Stimulated activated CD4-positive, alpha-beta T cell treated with anti-CD3 and anti-CD28 coated beads, TNF-alpha, amount 100 ng/mL, for 24 hours (primary cell): ENCODE data around the gene CPSF4L.
"Not testable (repeated sequence)": the region's sequence is repeated elsewhere in the genome, so short reads cannot be mapped to it uniquely, and the experiment has no call there.

ENCODE experiments used
- DNase-seq, 3 experiments: peaks; one replicate each; pipeline ENCODE4 v3.0.0-alpha.2; 2020; ENCODE audit warnings: low read depth in 3 of 3

CPSF4L gene

DNA sequence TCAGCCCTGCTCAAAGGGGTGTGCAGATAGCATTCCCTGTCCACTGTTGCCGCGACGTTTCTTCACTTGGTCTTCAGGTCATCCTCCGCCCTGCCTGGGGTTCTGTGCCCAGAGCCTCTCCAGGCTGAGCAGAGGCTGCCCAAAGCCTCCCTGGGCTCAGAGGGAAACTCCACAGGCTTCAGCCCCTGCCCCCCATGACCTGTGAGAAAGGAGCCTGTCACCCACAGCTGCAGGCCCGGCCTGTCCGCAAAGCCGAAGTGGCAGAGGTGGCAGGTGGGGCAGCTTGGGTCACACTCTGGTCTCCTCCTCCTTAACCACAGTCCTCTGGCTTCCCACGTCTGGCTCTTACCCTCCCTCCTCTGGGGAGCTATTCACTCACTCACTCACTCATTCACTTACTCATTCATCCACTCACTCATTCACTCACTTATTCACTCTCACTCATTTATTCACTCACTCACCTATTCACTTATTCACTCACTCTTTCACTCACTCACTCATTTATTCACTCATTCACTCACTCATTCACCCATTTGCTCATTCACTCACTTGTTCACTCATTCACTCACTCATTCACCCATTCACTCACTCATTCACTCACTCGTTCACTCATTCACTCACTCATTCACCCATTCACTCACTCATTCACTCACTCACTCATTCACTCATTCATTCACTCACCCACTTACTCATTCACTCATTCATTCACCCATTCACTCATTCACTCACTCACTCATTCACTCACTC is 7.1 kb upstream of the CPSF4L start:
- DNase-seq, result no peak

DNA sequence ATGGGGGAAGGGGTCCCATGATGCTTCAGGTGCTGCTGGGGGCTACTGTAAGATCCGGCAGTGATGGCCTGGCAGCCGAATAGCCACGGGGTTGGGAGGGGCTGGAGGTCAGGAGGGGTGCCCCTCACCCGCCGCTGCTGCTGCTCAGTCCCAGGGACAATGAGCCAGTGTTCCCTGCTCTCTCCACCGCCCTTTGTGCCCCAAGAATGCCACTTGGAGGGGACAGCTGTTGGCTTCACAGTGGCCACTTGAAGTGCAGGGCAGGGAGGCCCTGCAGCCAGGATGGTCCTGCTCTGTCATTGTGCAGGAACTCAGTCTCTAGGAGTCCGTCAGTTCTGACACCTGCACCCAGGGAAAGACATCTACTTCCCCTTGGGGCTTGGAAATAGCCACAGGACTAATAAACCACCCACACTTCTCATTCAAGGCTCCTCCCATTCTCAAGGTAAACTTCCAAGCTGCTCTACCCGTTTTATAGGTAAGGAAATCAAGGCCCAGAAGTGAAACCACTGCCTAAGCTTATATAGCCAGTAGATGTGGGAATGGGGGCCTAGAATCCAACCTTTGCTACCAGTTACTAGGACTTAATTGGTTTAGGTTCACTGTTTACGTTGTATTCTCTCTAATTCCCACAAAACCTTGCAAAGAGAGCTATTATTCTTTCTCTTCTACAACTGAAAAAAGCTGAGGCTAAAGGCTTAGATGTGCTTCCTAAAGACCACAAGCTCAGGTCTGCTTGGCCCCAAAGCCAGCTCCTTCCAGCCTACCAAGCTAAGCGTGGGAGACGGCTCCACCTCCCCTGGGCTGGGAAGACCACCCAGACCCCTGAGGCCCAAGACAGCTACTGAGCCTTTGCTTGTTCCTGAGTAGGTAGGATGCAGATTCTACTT is 6.2 kb upstream of the CPSF4L start:
- no peak for DNase-seq

DNA sequence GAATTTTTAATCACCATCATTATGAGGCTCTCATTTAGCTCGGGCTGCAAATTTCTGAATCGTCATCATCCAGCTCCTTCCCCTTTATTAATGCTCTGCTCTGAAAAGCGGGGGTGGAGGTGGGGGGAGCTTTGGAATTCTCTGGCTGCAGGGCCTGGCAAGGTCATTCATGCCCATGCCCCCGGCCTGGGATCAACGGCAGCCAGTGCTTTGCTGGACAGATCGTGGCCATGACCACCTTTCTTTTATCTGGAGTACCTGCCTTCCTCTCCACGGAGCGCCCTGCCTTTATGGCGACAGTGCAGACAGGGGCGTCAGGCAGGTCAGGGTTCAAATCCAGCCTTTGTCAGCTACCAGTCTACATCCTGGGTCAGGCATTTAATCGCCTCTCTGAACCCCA is 5.1 kb upstream of the CPSF4L start:
- no peak for DNase-seq

DNA sequence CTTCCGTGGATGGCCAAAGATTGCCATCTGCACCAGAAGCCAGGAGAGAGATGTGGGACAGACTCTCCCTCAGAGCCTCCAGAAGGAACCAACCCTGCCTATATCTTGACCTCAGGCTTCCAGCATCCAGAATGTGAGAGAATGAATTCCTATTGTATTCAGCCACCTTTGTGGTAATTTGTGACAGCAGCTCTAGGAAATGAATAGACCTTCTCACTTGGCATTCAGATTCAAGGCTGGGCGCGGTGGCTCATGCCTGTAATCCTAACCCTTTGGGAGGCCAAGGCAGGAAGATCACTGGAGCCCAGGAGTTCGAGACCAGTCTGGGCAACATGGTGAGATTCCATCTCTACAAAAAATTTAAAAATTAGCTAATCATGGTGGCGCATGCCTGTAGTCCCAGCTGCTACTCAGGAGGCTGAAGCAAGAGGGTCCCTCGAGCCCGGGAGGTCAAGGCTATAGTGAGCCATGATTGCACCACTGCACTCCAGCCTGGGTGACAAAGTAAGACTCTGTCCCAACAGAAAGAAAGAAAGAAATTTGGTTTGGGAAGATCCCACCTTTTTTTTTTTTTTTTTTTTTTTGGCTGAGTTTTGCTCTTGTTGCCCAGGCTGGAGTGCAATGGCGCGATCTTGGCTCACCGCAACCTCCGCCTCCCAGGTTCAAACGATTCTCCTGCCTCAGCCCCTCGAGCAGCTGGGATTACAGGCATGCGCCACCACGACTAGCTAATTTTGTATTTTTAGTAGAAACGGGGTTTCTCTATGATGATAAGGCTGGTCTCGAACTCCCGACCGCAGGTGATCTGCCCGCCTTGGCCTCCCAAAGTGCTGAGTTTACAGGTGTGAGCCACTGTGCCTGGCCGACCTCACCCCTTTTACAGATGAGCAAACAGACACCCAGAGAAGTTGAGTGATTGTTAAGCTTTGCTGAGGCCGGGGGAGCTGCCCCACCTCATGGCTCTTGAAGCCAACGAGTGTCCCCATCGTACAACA is 4.3 kb upstream of the CPSF4L start:
- DNase-seq, result no peak

- not testable (repeated sequence) for DNase-seq
Measured at GRCh38 chr17:73264448-73264847, 2.8 kb upstream of the CPSF4L start.

DNA sequence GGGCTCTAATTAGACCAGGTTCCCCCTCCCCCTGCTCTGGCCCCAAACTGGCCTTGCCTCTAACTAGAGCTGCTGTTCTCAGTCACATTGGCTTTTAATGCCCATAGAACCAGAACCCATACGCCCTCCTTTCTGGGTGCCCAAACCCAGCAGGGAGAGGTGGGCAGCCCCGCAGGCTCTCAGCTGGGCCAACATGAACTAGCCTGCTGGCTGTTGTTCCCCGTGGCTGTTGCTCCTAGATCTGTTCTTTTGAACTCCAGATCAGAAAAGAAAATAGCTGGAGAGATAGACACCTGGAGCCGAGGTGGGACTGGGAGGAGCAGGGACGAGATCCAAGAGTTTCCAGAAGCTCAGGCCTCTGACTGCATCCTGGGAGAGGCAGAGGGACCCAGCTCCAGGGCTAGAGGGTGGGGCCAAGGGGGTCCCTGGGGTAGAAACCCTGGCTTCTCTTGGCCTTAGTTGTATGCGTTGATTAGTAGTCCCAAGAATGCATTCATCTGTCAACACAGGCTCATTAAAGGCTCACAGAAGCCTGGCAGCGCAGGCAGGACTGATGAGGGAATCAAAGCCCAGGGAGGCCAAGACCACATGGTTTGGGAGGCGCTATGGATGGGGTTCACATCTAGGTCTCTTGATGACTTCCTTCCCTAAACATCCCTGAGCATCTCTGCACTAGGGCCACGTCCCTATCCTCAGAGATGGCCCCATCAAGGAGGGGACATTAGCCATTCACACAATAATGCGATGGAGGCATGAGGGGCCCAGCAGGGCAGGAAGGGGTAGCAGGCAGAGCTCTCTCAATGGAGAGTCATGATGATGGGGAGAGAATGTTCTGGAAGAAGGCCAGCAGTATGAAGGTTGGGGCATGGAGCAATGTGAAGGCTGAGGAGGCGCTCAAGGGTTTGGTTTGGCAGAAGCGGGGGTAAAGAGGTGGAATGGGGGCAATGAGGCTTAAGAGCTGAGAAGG is 1.3 kb upstream of the CPSF4L start:
- DNase-seq, result no peak

DNA sequence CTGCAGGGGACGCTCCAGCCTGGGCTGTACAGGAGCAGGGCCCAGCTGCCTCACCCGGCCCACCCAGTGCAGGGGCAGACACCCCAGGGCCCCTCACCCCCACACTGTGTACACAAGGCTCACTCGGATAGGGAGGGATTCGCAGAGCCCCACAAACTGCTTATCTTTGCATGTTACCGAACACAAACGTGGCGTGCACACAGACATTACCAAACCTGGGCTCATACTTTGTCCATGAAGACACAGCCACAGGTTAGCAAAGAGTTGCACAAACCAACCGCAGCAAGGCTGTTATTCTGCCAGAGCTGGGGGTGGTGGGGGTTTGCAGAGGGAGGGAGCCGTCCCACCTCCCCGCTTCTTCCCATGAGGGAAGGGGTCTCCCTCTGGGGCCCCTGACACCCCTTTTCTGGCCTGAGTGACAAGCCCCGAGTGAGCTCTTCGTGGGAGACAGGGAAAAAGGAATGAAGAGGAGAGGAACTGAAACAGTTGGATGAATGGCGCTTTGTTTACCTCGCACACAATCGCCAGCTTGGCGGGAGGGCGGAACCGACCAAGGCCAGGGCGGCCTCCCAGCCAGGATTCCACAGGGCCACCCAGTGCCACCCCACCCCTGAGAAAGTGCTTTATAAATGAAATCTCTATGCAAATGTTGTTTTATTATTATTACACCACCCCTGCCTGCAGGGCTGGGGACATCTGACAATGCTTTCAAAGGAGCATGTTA is 434 bp upstream of the CPSF4L start:
- DNase-seq, result no peak

DNA sequence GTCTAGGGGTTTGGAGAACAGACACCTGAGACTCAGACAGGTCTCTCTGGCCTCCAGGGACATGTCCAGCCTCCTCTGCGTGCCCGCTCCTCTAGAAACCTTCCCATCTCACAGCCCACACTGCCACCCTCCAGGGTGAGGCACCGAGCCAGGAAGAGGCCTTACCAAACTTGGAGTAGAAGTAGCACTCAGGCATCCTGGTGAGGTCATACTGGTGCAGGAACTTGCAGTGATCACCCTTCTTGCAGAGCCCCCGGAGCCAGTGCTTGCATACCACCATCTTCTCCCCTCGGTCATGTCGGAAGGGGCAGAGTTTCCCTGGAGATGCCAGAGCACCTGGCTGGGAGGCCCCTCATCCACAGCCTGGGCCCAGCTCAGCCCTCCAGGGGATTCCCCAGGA is 4.2 kb downstream of the CPSF4L start:
- no peak for DNase-seq

DNA sequence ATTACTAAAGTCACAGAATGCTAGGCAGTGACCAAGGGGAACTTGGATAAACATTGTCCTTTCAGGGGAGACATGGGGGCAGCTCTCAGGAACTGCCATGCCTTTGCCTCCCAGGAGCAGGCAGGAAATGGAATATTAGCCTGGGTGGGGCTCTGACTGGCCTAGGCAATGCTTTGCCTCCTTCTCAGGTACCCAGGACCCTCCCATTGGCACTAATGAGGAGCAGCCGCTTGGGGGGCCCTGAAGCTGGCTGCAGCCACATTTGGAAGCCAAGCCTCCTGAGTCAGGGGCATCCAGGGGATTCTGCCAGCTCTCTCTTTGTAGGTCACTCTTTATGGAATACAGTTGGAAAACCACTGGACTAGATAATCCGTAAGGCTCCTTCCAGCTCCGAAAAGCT is 5.5 kb downstream of the CPSF4L start:
- DNase-seq, result no peak

DNA sequence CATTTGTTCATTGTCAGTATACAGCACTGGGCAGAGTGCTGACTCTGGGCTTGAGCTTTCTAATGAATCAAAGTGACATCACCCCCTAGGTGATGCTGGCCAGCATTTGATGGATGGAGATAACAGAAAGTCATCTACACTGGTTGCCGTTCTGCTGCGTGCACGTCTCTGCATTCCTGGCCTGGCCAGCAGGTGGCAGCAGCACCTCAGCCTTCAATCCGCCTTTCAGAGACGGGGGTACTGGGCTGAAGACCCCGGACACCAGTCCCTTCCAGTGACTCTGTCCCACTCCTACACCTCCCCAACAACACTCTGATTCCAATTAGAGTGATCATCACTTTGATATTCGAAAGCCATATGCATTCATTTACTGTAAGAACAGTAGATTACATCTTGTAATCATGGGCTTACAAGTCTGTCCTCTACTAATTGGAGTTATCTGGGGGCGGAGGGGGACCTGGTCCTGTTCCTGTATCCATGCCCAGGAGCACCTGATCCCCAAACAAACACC is 6.0 kb downstream of the CPSF4L start:
- peak; percentile 22 to 41 (median 28) for DNase-seq

DNA sequence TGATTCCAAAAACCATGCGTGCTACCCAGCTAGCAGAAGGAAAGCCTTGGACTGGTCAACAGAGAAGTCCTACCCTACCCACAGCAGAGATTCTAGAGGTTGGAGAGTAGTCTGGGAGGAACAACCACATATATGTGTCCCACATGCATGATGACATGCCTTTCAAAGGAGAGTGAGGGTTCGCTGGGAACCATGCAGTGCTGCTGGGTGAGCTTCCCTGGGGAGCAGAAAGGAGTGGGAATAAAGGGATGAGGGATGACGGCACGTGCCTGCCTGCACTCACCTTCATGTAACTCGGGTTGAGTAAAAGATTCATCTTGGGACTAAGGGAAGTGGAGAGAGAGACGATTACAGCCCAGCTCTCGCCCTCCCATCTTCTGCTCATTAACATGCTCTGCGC is 9.8 kb downstream of the CPSF4L start:
- no peak for DNase-seq

DNA sequence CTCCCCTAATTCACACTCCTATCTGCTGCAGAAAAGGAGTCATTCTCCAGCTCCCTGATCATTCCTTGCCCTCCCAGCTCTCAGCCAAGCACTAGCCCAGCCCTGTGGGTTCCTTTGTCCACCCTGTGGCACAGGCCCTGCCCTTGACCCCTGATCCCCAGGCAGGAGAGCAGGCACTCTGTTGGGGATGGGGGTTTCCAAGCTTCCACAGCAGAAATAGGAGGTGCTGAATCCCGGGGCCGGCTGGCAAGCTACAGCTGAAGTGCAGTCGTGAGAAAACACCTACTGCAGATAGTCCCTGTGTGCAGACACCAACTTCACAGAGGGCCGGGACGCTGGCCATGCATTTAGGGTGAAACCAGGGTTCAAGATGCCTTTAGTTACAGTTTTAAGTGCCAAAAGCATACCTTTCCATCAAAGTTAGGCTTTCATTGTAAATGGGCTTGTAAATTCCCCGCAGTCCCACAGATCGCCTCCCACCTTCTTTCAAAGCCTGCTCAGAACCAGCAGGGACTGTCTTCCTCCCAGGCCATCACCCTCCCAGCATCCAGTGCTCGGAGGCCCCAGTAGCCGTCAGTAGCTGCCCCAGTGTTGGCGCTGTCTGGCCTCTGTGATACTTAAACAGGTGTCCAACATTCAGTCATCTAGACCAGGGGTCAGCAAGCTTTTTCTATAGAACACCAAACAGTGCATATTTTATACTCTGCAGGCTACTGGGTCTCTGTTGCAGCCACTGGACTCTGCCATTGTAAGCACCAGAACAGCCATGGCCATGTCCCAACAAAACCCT is 10.6 kb downstream of the CPSF4L start:
- DNase-seq, result no peak

DNA sequence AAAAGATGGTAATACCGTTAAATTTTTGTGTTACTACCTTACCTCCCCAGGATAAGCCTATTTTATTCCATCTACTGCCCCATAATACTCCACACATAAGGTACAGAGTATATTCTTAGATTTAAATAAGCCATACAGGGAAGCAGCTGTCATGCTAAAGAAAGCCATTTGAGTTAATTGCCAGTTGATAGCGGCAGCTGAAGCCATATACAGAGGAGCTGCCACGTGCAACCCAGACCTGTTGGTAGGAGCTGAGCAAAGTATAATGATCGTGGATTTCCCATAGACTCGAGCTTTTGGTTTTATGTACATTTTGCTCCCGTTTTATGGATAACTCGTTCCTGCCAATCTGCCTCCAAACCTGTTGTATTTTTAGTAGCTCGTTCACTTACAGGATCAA is 12.0 kb downstream of the CPSF4L start:
- DNase-seq, result no peak

GRCh38 chr17:73248532-73248931 is 13.1 kb downstream of the CPSF4L start:
- DNase-seq, result no peak

DNA sequence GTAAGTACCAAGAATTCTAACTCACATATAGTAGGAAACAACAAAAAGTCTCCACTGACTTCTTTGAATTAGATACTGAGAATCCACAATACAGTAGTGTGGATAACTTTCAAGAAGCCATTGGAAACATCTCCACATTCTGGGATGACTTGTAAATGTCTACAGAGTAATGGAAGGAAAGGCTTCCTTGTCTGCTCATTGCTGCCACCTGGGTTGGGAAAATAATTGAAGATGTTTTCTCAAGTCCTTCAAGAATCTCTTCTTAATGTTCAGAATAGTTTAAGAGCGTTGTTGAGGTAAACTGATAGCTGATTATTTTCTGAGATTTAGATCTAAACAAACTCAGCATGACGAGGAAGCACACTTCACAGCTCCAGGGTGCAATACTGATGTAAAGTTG is 14.0 kb downstream of the CPSF4L start:
- DNase-seq, result no peak

DNA sequence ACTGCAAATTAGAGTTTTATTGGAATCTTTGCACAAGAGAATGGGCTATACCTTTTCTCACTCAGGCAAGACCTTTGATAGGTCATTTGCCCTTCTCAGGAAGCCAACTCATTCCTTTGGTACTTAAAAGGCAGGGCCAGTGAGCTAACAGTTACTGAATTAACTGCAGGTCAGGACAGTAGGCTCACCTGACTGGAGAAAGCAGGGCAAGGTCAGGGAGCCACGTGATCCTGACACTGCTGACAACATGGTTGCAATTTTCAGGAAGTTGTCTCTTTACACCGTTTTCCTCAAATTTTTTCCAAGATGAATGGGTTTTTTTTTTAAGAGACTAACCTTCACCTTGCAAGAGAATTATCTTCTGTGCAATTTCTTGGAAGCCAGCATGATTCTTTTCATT is 21.1 kb downstream of the CPSF4L start:
- no peak for DNase-seq

DNA sequence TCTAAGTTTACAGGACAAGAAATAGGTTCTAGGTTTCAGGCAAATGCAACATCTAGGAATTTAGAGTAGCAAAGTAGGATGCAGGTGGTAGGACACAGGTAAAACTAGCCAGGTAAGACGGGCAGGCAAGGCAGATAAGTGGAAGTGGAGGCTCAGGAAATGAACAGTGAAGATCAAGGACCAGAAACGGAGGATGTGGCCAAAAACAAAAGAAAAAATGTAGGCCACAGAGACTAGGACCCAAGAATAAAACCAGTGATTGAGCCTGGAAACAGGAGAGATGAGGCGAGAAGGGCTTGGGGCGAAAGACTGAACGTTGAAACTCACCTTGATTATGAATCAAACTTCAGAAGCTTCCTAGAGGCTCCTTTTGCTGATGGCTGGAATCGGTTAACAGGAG is 24.0 kb downstream of the CPSF4L start:
- DNase-seq, result no peak

- no peak for DNase-seq
Measured at GRCh38 chr17:73234736-73235135, 26.9 kb downstream of the CPSF4L start.
